Lower leg skin (tissue), 4 donors: ENCODE measurements around the gene PPM1B. TPM values are rescaled to one million over a fixed set of nuclear protein-coding genes. Genes with fewer than 3 reads are reported as not detected.

Experiments used
- DNase-seq, 2 donors: peaks; one replicate each; pipeline ENCODE4 v3.0.0-alpha.2; 2019; ENCODE audit warnings: low spot score in 2 of 2
- H3K4me3 ChIP-seq: fragments of 200-600 bp; sonication (generic); 2 replicates; pipeline ENCODE4 v1.5.1; 2017; ENCODE audit warnings: mild to moderate bottlenecking, low read depth; ENCODE audit not compliant: poor library complexity, severe bottlenecking
- POLR2A ChIP-seq, 2 donors: fragments of 450-650 bp; IDR thresholded peaks; one replicate each; pipeline ENCODE4 v1.6.1; 2016 to 2017; ENCODE audit warnings: antibody characterized with exemption in 2 of 2, mild to moderate bottlenecking in 1 of 2, moderate library complexity in 1 of 2
- WGBS, 2 donors: methylation state at CpG; one replicate each; pipeline ENCODE4 v1.1.5; 2018; 5-methylcytosine and 5-hydroxymethylcytosine counted together
- intact Hi-C: fragments of 100-400 bp; cut with DNase I; formaldehyde crosslinking; loops from one replicate; pipeline ENCODE4 v1.15.0; 2023; ENCODE audit warnings: low total_unique reads
- total RNA-seq, 4 donors: library from RNA; depleted of rRNA; stranded (reverse); fragments of >200 nt; gene quantifications; one replicate each; pipeline ENCODE4 v1.1.0, GENCODE V29; 2016
- TF ChIP-seq, protein P1 (sequence below), 3 donors: fragments of 450-650 bp; IDR thresholded peaks; one replicate each; pipeline ENCODE4 v1.5.1; 2016; ENCODE audit warnings: antibody characterized with exemption in 3 of 3, mild to moderate bottlenecking in 3 of 3, moderate library complexity in 2 of 3

PPM1B gene
- total RNA-seq, 4 donors from 2014 or later = 24.2 to 40.2 (median 35.9) TPM

DNA sequence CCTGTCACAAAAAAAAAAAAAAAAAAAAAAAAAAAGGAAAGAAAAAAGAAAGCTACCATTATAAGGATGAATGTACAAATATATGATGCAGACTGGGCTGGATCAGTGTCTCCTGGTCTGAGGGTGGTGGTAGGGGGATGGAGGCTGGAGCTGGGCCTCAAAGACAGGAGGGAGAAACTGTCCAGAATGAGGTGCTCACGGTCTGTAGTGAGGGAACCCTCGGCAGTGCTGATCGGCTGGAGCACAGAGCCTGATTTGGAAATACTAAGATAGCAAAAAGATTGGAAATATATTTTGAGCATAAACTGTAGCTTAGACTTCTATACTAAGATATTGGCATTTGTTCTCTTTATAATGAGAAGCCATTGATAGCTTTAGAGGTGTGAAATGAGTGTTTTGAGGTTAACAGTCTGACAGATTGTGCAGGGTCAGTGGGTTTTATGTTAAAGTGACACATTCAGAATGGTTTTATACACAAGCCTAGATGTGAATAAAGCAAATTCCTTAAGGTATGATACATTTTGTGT, 98.7 kb downstream of the PPM1B start:
- no peak for DNase-seq
- intact Hi-C loops = no loop called here
- TF ChIP-seq POLR2A (IDR thresholded peaks at IDR 0.05) = no peak
- TF ChIP-seq, protein P1, sequence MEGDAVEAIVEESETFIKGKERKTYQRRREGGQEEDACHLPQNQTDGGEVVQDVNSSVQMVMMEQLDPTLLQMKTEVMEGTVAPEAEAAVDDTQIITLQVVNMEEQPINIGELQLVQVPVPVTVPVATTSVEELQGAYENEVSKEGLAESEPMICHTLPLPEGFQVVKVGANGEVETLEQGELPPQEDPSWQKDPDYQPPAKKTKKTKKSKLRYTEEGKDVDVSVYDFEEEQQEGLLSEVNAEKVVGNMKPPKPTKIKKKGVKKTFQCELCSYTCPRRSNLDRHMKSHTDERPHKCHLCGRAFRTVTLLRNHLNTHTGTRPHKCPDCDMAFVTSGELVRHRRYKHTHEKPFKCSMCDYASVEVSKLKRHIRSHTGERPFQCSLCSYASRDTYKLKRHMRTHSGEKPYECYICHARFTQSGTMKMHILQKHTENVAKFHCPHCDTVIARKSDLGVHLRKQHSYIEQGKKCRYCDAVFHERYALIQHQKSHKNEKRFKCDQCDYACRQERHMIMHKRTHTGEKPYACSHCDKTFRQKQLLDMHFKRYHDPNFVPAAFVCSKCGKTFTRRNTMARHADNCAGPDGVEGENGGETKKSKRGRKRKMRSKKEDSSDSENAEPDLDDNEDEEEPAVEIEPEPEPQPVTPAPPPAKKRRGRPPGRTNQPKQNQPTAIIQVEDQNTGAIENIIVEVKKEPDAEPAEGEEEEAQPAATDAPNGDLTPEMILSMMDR (IDR thresholded peaks at IDR 0.05) = no peak
- H3K4me3 ChIP-seq = no peak overlapping the region
- WGBS, 2 donors = 90 to 94% methylated on average over 3 of the region's 3 CpGs

DNA sequence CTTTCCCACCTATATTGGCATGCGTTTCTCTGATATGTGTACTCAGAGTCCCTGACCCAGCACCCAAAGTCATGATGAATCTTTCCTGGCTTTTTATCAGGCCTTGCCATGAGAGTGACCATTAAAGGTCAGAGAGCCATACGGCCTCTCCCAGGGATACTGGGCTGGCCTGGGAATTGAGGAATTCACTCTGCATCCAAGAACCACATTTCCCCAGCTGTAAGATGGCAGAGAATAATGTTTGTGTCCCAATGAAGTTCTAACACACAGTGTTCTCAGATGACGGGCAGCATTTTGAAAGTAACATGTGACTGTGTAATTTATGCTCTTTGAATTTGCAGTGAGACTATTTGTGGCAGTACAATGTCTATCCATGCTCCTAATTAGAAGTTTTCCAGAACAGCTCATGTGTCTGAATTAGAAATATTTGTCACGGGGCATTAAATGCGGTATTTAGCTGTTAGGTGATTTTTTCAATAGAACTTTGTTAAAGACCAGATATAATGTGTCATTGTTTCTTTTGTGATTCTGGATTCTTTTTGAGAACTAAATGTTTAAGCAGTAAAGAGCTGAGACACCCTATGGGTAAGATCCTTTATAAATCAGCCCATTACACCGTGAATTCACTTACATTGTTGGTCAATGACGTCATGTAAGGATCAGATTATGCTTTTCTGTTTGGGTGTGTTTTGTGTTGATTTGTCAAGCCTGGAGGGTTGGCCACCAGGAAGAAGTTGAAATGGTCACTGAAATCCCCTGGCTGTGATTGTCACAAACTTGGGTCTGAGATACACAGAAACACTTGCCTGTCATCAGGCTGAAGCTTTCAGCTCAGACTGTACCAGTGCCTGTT, 99.3 kb downstream of the PPM1B start:
- intact Hi-C loops = no loop called here
- TF ChIP-seq, protein P1 (IDR thresholded peaks at IDR 0.05) = no peak
- no peak for TF ChIP-seq POLR2A (IDR thresholded peaks at IDR 0.05)
- H3K4me3 ChIP-seq = no peak overlapping the region
- 56 to 62% methylated on average over 7 of the region's 7 CpGs for WGBS, 2 donors
- peak in 1 of 2 donors; percentile 40 for DNase-seq

DNA sequence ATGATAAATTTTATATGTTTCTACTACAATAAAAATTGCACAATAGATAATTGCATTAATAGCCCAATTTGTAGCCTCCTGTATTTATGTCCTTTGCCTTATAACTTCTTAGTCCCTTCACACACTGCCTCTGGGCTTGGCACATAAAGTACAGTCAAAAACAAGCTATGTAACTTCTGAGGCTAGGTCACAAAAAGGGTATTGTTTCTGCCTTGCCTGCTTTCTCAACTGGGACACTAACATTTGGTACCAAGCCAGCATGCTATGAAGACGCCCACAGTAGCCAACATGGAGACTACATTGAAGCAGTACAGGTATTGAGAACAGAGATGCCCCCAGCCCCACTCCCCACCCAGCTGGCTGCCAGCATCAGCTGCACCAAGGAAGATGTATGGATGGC, 101.2 kb downstream of the PPM1B start:
- WGBS, 2 donors = 53 to 55% methylated on average over 1 of the region's 1 CpG
- peak in 1 of 2 donors; percentile 24 for DNase-seq
- H3K4me3 ChIP-seq = no peak overlapping the region

DNA sequence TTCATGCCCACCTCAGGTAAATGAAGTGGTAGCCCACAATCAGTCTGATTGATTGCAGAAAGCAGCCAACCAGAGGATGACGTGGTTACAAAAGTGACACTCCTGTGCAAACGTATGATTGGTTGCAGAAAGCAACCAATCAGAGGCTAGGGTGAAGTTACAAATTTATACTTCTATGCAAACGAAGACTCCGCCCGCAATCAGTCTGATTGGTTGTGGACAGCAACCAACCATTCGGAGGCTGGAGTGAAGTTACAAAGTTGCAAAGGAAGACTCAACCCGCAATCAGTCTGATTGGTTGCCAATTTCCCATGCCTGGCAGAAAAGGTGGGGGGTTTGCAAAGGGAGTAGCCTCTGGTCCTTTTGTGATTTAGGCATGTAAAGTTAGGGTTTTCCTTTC, 102.6 kb downstream of the PPM1B start:
- H3K4me3 ChIP-seq = no peak overlapping the region
- WGBS, 2 donors = 94 to 95% methylated on average over 7 of the region's 7 CpGs
- TF ChIP-seq, protein P1 (IDR thresholded peaks at IDR 0.05) = no peak
- TF ChIP-seq POLR2A (IDR thresholded peaks at IDR 0.05) = no peak
- DNase-seq = no peak
- intact Hi-C loops = no loop called here

More for the DNA sequence above, 101.2 kb downstream of the PPM1B start:
- TF ChIP-seq, protein P1 (IDR thresholded peaks at IDR 0.05) = no peak
- TF ChIP-seq POLR2A (IDR thresholded peaks at IDR 0.05) = no peak
- intact Hi-C loops = no loop called here

DNA sequence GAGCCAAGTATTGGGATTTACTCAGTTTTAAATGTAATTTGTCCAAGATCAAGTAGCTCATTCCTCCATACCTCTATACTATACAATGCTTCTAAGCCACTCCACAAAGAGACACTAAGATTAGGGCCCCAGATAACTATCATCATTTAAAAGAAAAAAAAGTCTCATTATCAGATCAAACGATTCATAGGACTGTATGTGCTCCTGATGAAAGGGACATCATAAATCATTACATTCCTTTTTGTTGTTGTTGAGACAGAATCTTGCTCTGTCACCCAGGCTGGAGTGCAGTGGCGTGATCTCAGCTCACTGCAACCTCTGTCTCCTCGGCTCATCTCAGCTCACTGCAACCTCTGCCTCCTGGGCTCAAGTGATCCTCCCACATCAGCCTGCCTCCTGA, 104.4 kb downstream of the PPM1B start:
- DNase-seq = no peak
- 44 to 45% methylated on average over 3 of the region's 3 CpGs for WGBS, 2 donors
- intact Hi-C loops = no loop called here
- TF ChIP-seq, protein P1 (IDR thresholded peaks at IDR 0.05) = no peak
- no peak for TF ChIP-seq POLR2A (IDR thresholded peaks at IDR 0.05)
- no peak overlapping the region for H3K4me3 ChIP-seq
